SJCRH30 (cell line): ENCODE results near the gene RIMKLB. TPM values are rescaled to one million over a fixed set of nuclear protein-coding genes. Genes with fewer than 3 reads are reported as not detected.

Experiments used
- DNase-seq, 2 experiments: peaks; one replicate each; pipeline ENCODE4 v3.0.0-alpha.2; 2015 to 2020
- H3K27ac ChIP-seq: fragments of 250-450 bp; sonication (Bioruptor Pico); 2 replicates; pipeline ENCODE4 v1.5.1; 2020; ENCODE audit warnings: mild to moderate bottlenecking, moderate library complexity
- H3K27me3 ChIP-seq: fragments of 250-450 bp; sonication (Bioruptor Pico); 2 replicates; pipeline ENCODE4 v1.5.1; 2020; ENCODE audit warnings: mild to moderate bottlenecking, moderate library complexity
- H3K36me3 ChIP-seq: fragments of 250-450 bp; sonication (Bioruptor Pico); 2 replicates; pipeline ENCODE4 v1.5.1; 2020; ENCODE audit warnings: mild to moderate bottlenecking, moderate library complexity
- H3K4me1 ChIP-seq: fragments of 250-450 bp; sonication (Bioruptor Pico); 2 replicates; pipeline ENCODE4 v1.5.1; 2020; ENCODE audit warnings: mild to moderate bottlenecking, moderate library complexity
- H3K4me3 ChIP-seq: fragments of 250-450 bp; sonication (Bioruptor Pico); 2 replicates; pipeline ENCODE4 v1.5.1; 2020; ENCODE audit warnings: mild to moderate bottlenecking, moderate library complexity
- H3K9me3 ChIP-seq: fragments of 250-450 bp; sonication (Bioruptor Pico); replicated peaks from 2 replicates; pipeline ENCODE4 v1.5.1; 2020; ENCODE audit warnings: mild to moderate bottlenecking, moderate library complexity
- total RNA-seq: library from RNA; depleted of rRNA; stranded (reverse); fragments of >200 nt; shearing (Covaris generic); gene quantifications from 2 replicates; pipeline ENCODE4 v1.2.3, GENCODE V29; 2014; rRNA removed

RIMKLB gene
- total RNA-seq, 1 experiment from 2014 or later, result 63.1 TPM

- no peaks in the 10 kb centered on the region for H3K27me3 ChIP-seq
- no peaks in the 10 kb centered on the region for H3K36me3 ChIP-seq
- no peak for DNase-seq
- no peaks in the 10 kb centered on the region for H3K4me1 ChIP-seq
- no peak overlapping the region for H3K27ac ChIP-seq
- no peaks in the 10 kb centered on the region; the same call in 1 of the 2 replicates for H3K9me3 ChIP-seq
- H3K4me3 ChIP-seq, result no peak overlapping the region
These were observed 130.7 kb downstream of the RIMKLB start for GRCh38 chr12:8828257-8829124.

- Histone ChIP-seq H3K36me3 (no peaks in the 10 kb centered on the region), H3K4me3 (no peak overlapping the region), H3K27ac (no peak overlapping the region), H3K27me3 (no peaks in the 10 kb centered on the region), H3K4me1 (no peaks in the 10 kb centered on the region), H3K9me3 (no peaks in the 10 kb centered on the region; the same call in 1 of the 2 replicates)
- DNase-seq, result no peak
These were observed 131.3 kb downstream of the RIMKLB start for GRCh38 chr12:8829125-8829518.

- no peak overlapping the region for H3K4me3 ChIP-seq
- DNase-seq, result no peak
- H3K27me3 ChIP-seq, result no peaks in the 10 kb centered on the region
- no peaks in the 10 kb centered on the region; the same call in 1 of the 2 replicates for H3K9me3 ChIP-seq
- H3K36me3 ChIP-seq, result no peaks in the 10 kb centered on the region
- H3K27ac ChIP-seq, result no peak overlapping the region
- H3K4me1 ChIP-seq, result no peaks in the 10 kb centered on the region
These were observed 131.8 kb downstream of the RIMKLB start for GRCh38 chr12:8829621-8830020.

DNA sequence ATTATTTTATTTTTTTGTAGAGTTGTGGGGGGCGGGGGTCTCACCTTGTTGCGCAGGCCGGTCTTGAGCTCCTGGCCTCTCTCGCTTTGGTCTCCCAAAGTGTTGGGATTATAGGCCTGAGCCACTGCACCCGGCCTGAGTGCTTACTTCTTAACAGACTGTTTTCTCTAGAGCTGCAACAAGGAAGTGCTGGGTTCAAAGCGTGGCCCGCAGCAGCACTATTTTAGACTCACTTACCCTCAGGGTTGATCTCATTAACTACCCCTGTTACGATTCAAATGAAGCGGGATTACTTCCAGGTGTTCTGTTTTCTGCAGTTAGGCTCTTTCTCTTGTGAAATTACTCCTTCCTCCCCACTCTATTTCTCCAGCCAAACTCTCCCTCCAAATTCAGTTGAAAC lies 133.3 kb downstream of the RIMKLB start:
- H3K9me3 ChIP-seq, result no peaks in the 10 kb centered on the region
- H3K36me3 ChIP-seq, result no peaks in the 10 kb centered on the region
- no peak overlapping the region for H3K27ac ChIP-seq
- no peak overlapping the region for H3K4me3 ChIP-seq
- H3K27me3 ChIP-seq, result no peaks in the 10 kb centered on the region
- DNase-seq, result no peak
- no peaks in the 10 kb centered on the region for H3K4me1 ChIP-seq

GRCh38 chr12:8832500-8832899 lies 134.7 kb downstream of the RIMKLB start:
- Histone ChIP-seq H3K36me3 (no peaks in the 10 kb centered on the region), H3K9me3 (no peaks in the 10 kb centered on the region), H3K27me3 (no peaks in the 10 kb centered on the region), H3K4me1 (no peaks in the 10 kb centered on the region), H3K27ac (no peak overlapping the region), H3K4me3 (no peak overlapping the region)
- DNase-seq, result no peak

Other genes starting within 250 kb of the RIMKLB start
- gene CLEC6A, start 242.0 kb upstream of the RIMKLB start, total RNA-seq, result not detected in 2 replicates
- gene CLEC4D, start 184.5 kb upstream of the RIMKLB start, total RNA-seq, result 0.61 TPM in 1 of 2 replicates, not detected in the other
- gene CLEC4E, start 157.1 kb upstream of the RIMKLB start, total RNA-seq, result not detected in 2 replicates
- gene AICDA, start 85.1 kb upstream of the RIMKLB start, total RNA-seq, result not detected in 2 replicates
- 0.23 TPM in 1 of 2 replicates, not detected in the other for gene MFAP5, start 35.2 kb upstream of the RIMKLB start, total RNA-seq
- not detected in 2 replicates for gene A2ML1, start 124.6 kb downstream of the RIMKLB start, total RNA-seq
- 43.6 and 49.8 TPM in 2 replicates for gene PHC1, start 216.5 kb downstream of the RIMKLB start, total RNA-seq